Right lobe of liver (tissue), 6 donors: ENCODE results near the gene IFT43. TPM values are rescaled to one million over a fixed set of nuclear protein-coding genes. Genes with fewer than 3 reads are reported as not detected.

Experiments
- ATAC-seq, 4 donors: fragments of 200-7000 bp; cut with Tn5 transposase; one replicate each; pipeline ENCODE4 v1.9.1; 2020; ENCODE audit warnings: mild to moderate bottlenecking in 4 of 4, moderate library complexity in 4 of 4
- DNase-seq, 3 donors: peaks; one replicate each; pipeline ENCODE4 v3.0.0-alpha.2; 2020
- H3K27ac ChIP-seq, 3 donors: fragments of 200-600 bp; one replicate each; pipeline ENCODE4 v1.8.0; 2022
- H3K27me3 ChIP-seq, 2 donors: fragments of 200-600 bp; one replicate each; pipeline ENCODE4 v1.8.0; 2022
- H3K36me3 ChIP-seq, 4 donors: fragments of 200-600 bp; sonication (generic) in 1 of 4; one replicate each; pipeline versions ENCODE4 v1.5.1 to v1.8.0; 2017 to 2022; ENCODE audit warnings: control low read depth in 1 of 4
- H3K4me1 ChIP-seq, 4 donors: fragments of 200-600 bp; sonication (generic) in 1 of 4; one replicate each; pipeline versions ENCODE4 v1.5.1 to v1.8.0; 2017 to 2022; ENCODE audit warnings: control low read depth in 1 of 4
- H3K4me3 ChIP-seq, 3 donors: fragments of 200-600 bp; one replicate each; pipeline ENCODE4 v1.8.0; 2022
- H3K9me3 ChIP-seq, 4 donors: fragments of 200-600 bp; sonication (generic) in 1 of 4; one replicate each; pipeline versions ENCODE4 v1.5.1 to v1.8.0; 2017 to 2022; ENCODE audit warnings: control low read depth in 1 of 4
- CTCF ChIP-seq, 4 donors: fragments of 200-600 bp in 3 of 4; fragments of 450-650 bp in 1 of 4; IDR thresholded peaks; one replicate each; pipeline versions ENCODE4 v1.5.1 to v1.8.0; 2016 to 2022; ENCODE audit warnings: antibody characterized with exemption in 4 of 4, mild to moderate bottlenecking in 2 of 4
- POLR2A ChIP-seq: fragments of 450-650 bp; IDR thresholded peaks from one replicate; pipeline ENCODE4 v1.6.1; 2017; ENCODE audit warnings: antibody characterized with exemption, mild to moderate bottlenecking
- WGBS: methylation state at CpG from one replicate; pipeline ENCODE4 v1.1.6; 2018; ENCODE audit warnings: low coverage, low lambda C conversion rate; ENCODE audit not compliant: insufficient coverage; ENCODE audit errors: missing lambda C conversion rate; 5-methylcytosine and 5-hydroxymethylcytosine counted together
- intact Hi-C, 2 donors: fragments of 100-400 bp; cut with DNase I; formaldehyde crosslinking; loops; one replicate each; pipeline versions ENCODE4 v1.11.2 to v1.14.1; 2022
- total RNA-seq, 6 experiments: library from RNA; depleted of rRNA in 2 of 6; stranded (reverse); fragments of >200 nt in 2 of 6; fragmentation: NEBNext Ultra II Directional in 3 of 6; extraction: Animal tissue kit (Norgen Biotek cat#: 25700) in 3 of 6; gene quantifications; one replicate each; pipeline versions ENCODE4 v1.1.0 to v1.2.4, GENCODE V29; 2016 to 2023
- donor health status: DM: no; HTN: yes; CAD: no.
- donor health status: DM: no; HTN: no; CAD: no.
- donor health status: DM: no; HTN: no; CAD: no.
- donor health status: DM: no; HTN: yes; CAD: no.
- donor health status: DM: no; HTN: yes; CAD: no.

The IFT43 gene
- total RNA-seq, 6 experiments from 2014 or later = 13.8 to 36.6 (median 20.7) TPM

DNA sequence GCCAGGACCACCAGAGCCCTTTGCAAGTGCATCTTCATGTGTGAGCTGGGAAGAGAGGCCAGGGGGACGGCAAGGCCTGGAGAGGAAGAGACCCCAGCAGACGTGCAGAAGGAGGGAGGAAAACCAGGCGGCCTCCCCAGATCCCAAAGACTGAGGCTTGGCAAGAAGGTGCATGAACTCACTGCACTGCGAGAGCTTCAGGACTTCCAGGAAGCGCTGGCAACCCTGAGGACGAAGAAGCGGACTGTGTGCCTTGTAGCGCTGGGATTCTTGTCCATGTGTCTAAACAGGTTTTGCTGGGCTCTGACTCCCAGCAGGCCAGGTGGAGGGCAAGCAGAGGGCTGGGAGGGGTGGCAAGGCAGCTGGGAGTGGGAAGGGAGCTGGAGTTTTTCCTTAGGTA, 4.7 kb upstream of the IFT43 start:
- DNase-seq (no peak), ATAC-seq (no peak)
- Histone ChIP-seq H3K27ac (peak overlapping the region; percentile 82 to 94 (median 84)), H3K4me3 (peak overlapping the region; percentile 3 to 67 (median 66)), H3K4me1 (peaks cover 0 to 32% (median 14%) of the 10 kb centered on the region in 4 donors), H3K27me3 (no peaks in the 10 kb centered on the region), H3K36me3 (no peaks in the 10 kb centered on the region), H3K9me3 (no peaks in the 10 kb centered on the region)
- intact Hi-C loops = loop anchor here (5.0 to 10.0 kb wide), 2 partner anchors 76 to 269 kb away; no protein-coding TSS in a partner anchor
- no peak for TF ChIP-seq CTCF (IDR thresholded peaks at IDR 0.05)
- no peak for TF ChIP-seq POLR2A
- 58% methylated on average over 3 of the region's 8 CpGs for WGBS

DNA sequence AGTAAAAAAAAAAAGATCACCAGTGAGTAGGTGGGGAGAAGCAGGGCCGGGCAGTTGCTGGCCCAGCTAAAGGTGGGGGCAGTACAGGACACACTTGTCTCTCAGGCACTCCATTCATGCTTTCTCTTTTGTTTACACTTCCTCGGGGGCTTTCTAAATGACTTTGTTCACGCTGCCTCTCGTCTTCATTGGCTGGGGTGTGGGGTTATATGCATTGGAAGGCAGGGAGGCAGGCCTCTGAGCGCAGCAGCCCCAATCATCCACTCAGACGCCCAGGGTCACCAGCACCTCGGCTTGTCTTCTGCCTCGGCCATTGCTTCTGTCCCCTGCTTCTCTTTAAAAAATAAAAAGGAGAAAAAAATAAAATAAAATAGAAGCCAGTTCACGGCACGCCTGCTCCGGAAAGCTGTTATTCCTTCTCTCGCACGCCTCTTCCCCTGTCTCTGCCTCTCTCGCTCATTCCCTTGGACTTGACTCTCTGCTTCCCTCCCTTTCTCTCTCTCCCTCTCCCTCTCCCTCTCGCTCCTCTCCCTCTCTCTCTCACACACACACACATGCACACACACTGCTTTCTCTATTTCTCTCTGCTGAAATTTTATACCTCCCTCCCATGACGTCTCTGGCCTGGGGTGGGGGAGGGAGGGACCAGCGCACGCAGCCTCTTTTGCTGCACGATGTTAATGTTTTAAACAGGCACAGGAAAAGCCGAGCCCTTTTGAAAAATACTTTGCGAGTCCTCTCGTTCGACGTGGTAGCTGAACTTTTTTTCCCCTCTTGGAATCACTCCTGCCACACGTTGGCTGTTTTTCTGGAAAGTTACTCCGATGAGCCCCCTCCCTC, 3.9 kb upstream of the IFT43 start, which contains the start of gene TGFB3:
Gene TGFB3 (minus strand): TSS at position 570 of the 840 bp plus-strand sequence. CDS start 1,102 bp downstream, outside the sequence.
- WGBS = 2% methylated on average over 26 of the region's 26 CpGs
- intact Hi-C loops = loop anchor here (5.0 to 10.0 kb wide), 2 partner anchors 77 to 269 kb away; no protein-coding TSS in a partner anchor
- H3K4me1 ChIP-seq = peaks cover 0 to 36% (median 15%) of the 10 kb centered on the region in 4 donors

DNA sequence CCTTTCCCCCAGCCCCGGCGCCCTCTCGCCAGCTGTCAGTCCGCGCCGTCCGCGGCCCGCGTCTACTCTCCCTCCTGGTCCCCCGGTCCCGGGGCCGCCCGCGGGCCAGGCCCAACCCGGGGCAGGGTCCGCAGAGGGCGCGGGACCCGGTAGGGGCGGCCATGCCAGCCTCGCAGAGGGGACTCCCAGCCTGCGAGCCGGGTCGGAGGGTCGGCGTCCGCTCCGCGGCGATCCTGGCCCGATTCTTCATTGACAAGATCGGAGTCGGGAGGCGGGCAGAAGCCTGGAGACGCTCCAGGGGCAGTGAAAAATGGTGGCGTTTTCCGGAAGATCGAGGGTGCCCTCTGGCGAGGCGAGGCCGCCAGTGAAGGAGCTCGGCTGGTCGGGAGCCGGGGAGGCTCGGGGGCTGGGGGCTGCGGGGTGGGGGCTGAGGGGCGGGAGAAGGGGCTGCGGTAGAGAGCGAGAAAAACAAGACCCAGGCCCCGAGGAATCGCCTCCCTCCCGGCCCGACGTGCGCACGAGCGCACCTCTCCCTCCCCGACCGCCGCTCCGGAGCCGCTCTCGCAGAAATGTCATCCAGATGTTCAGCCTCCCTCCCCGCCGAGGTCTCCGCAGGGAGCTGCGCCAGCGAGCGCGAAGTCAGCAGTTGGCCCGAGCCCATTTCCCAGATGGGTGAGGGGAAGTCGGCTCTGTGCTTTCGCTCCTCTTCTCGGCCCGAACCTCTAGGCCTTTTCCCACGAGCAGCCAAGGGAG, 3.1 kb upstream of the IFT43 start:
- intact Hi-C loops = loop anchor here (5.0 to 10.0 kb wide), 2 partner anchors 78 to 270 kb away; no protein-coding TSS in a partner anchor
- 1% methylated on average over 15 of the region's 77 CpGs for WGBS

More for the DNA sequence above, 3.9 kb upstream of the IFT43 start, which contains the start of gene TGFB3:
- Histone ChIP-seq H3K9me3 (no peaks in the 10 kb centered on the region), H3K36me3 (no peaks in the 10 kb centered on the region), H3K27ac (peak within 1 kb of the TSS; percentile 82 to 94 (median 84)), H3K4me3 (peak within 1 kb of the TSS; percentile 56 to 67 (median 66)), H3K27me3 (no peaks in the 10 kb centered on the region)
- ATAC-seq (peak; percentile 52 to 71 (median 61)), DNase-seq (peak in 2 of 3 donors; percentile 67 to 75)
- peak; percentile 82 for TF ChIP-seq POLR2A
- TF ChIP-seq CTCF (IDR thresholded peaks at IDR 0.05) = no peak

More for the DNA sequence above, 3.1 kb upstream of the IFT43 start:
- Histone ChIP-seq H3K27ac (peak overlapping the region; percentile 82 to 94 (median 84)), H3K4me1 (peaks cover 0 to 33% (median 15%) of the 10 kb centered on the region in 4 donors), H3K9me3 (no peaks in the 10 kb centered on the region), H3K36me3 (no peaks in the 10 kb centered on the region), H3K4me3 (peak overlapping the region; percentile 56 to 67 (median 66)), H3K27me3 (no peaks in the 10 kb centered on the region)
- peak; percentile 53 to 79 (median 74) for ATAC-seq
- TF ChIP-seq CTCF (IDR thresholded peaks at IDR 0.05) (peak; percentile 28 to 61 (median 56)), POLR2A (no peak)
- peak; percentile 84 to 88 (median 87) for DNase-seq
